HG02588 (cell line): ENCODE data around the gene LMTK3.

Experiments
- ATAC-seq: cut with Tn5 transposase; IDR thresholded peaks from one replicate; pipeline ENCODE4 v1.9.1; 2021; ENCODE audit warnings: mild to moderate bottlenecking, moderate library complexity; ENCODE audit not compliant: unreplicated experiment

The LMTK3 gene

GRCh38 chr19:48473161-48473966 is 38.3 kb downstream of the LMTK3 start:
- ATAC-seq, result no peak

GRCh38 chr19:48471836-48472235 is 39.8 kb downstream of the LMTK3 start:
- ATAC-seq, result no peak

- no peak for ATAC-seq
Measured at GRCh38 chr19:48470856-48471255, 40.8 kb downstream of the LMTK3 start.

GRCh38 chr19:48469934-48470680 is 41.5 kb downstream of the LMTK3 start:
- no peak for ATAC-seq

GRCh38 chr19:48469289-48469881 is 42.2 kb downstream of the LMTK3 start, which contains the start of gene CYTH2:
TSS of gene CYTH2 (plus strand) at chr19:48469369. CDS start at chr19:48469508, 139 bp downstream.
- ATAC-seq, result peak; percentile 20

GRCh38 chr19:48468772-48469288 is 42.8 kb downstream of the LMTK3 start:
- ATAC-seq, result peak; percentile 83

GRCh38 chr19:48466561-48467325 is 44.9 kb downstream of the LMTK3 start:
- ATAC-seq, result no peak

- ATAC-seq, result no peak
Measured at GRCh38 chr19:48465215-48465614, 46.4 kb downstream of the LMTK3 start.

GRCh38 chr19:48461982-48462655 is 49.5 kb downstream of the LMTK3 start:
- ATAC-seq, result no peak

GRCh38 chr19:48461651-48461981 is 50.0 kb downstream of the LMTK3 start:
- no peak for ATAC-seq

- no peak for ATAC-seq
Measured at GRCh38 chr19:48458016-48458415, 53.6 kb downstream of the LMTK3 start.

GRCh38 chr19:48456864-48457263 is 54.8 kb downstream of the LMTK3 start:
- no peak for ATAC-seq

- ATAC-seq, result no peak
Measured at GRCh38 chr19:48455908-48456562, 55.6 kb downstream of the LMTK3 start.

GRCh38 chr19:48455171-48455907 is 56.3 kb downstream of the LMTK3 start, which contains the start of gene KCNJ14:
TSS of gene KCNJ14 (plus strand) at chr19:48455574. CDS start at chr19:48461725, 6,151 bp downstream.
- ATAC-seq, result no peak

GRCh38 chr19:48454150-48454730 is 57.4 kb downstream of the LMTK3 start:
- no peak for ATAC-seq

GRCh38 chr19:48452289-48453190 is 59.1 kb downstream of the LMTK3 start:
- no peak for ATAC-seq

- ATAC-seq, result no peak
Measured at GRCh38 chr19:48451624-48452023, 60.0 kb downstream of the LMTK3 start.

GRCh38 chr19:48450863-48451262 is 60.8 kb downstream of the LMTK3 start:
- ATAC-seq, result no peak
